ENCODE data around the gene HYAL2.

- TF ChIP-seq CTCF (IDR thresholded peaks at IDR 0.05) (peak in 1 of 3 donors; percentile 41), POLR2A (IDR thresholded peaks at IDR 0.05) (peak; percentile 84)
Observed at GRCh38 chr3:50337175-50337861, 14.8 kb upstream of the HYAL2 start.

Data from ovary (tissue), 3 donors.